Progenitor cell of endocrine pancreas (in vitro differentiated cells): ENCODE data around the gene RCAN3. TPM values are rescaled to one million over a fixed set of nuclear protein-coding genes. Genes with fewer than 3 reads are reported as not detected.
"Not testable (repeated sequence)": the region's sequence is repeated elsewhere in the genome, so short reads cannot be mapped to it uniquely, and the experiment has no call there.

Source experiments
- DNase-seq: peaks from one replicate; pipeline ENCODE4 v3.0.0; 2021; ENCODE audit warnings: low spot score; ENCODE audit not compliant: unreplicated experiment
- H3K27ac Mint-ChIP-seq: 2 replicates; pipeline ENCODE4 v1.8.0; 2021; ENCODE audit warnings: mild to moderate bottlenecking, moderate library complexity, mixed read lengths
- H3K27me3 Mint-ChIP-seq: 2 replicates; pipeline ENCODE4 v1.8.0; 2021; ENCODE audit warnings: mixed read lengths
- H3K36me3 Mint-ChIP-seq: 2 replicates; pipeline ENCODE4 v1.8.0; 2022; ENCODE audit warnings: mixed read lengths; ENCODE audit not compliant: insufficient read depth
- H3K4me1 Mint-ChIP-seq: 2 replicates; pipeline ENCODE4 v1.8.0; 2021; ENCODE audit warnings: low read depth, mixed read lengths
- H3K4me3 Mint-ChIP-seq: 2 replicates; pipeline ENCODE4 v1.8.0; 2021; ENCODE audit warnings: low read depth, mild to moderate bottlenecking, moderate library complexity, mixed read lengths
- H3K9me3 Mint-ChIP-seq: 2 replicates; pipeline ENCODE4 v1.8.0; 2021; ENCODE audit warnings: low read depth, mixed read lengths
- total RNA-seq: library from RNA; stranded (reverse); gene quantifications from 2 replicates; pipeline ENCODE4 v1.2.1, GENCODE V29; 2021
- TF ChIP-seq, protein P1 (sequence below): fragments of 200-600 bp; sonication (generic); IDR thresholded peaks from one replicate; pipeline ENCODE4 v1.5.0; 2021; ENCODE audit warnings: antibody characterized with exemption, mild to moderate bottlenecking; ENCODE audit not compliant: unreplicated experiment

The RCAN3 gene
- total RNA-seq, 1 donor from 2014 or later: 31.0 TPM

GRCh38 chr1:24490101-24490781 lies 12.4 kb upstream of the RCAN3 start:
- Mint-ChIP-seq H3K27ac (no peak overlapping the region), H3K9me3 (peaks cover 4% of the 10 kb centered on the region), H3K4me1 (peaks cover 1% of the 10 kb centered on the region), H3K27me3 (peaks cover 8% of the 10 kb centered on the region), H3K4me3 (no peak overlapping the region), H3K36me3 (no peaks in the 10 kb centered on the region)
- no peak for DNase-seq
- TF ChIP-seq, protein P1, sequence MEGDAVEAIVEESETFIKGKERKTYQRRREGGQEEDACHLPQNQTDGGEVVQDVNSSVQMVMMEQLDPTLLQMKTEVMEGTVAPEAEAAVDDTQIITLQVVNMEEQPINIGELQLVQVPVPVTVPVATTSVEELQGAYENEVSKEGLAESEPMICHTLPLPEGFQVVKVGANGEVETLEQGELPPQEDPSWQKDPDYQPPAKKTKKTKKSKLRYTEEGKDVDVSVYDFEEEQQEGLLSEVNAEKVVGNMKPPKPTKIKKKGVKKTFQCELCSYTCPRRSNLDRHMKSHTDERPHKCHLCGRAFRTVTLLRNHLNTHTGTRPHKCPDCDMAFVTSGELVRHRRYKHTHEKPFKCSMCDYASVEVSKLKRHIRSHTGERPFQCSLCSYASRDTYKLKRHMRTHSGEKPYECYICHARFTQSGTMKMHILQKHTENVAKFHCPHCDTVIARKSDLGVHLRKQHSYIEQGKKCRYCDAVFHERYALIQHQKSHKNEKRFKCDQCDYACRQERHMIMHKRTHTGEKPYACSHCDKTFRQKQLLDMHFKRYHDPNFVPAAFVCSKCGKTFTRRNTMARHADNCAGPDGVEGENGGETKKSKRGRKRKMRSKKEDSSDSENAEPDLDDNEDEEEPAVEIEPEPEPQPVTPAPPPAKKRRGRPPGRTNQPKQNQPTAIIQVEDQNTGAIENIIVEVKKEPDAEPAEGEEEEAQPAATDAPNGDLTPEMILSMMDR: no peak

- TF ChIP-seq, protein P1: peak; percentile 23
- Mint-ChIP-seq H3K4me1 (peaks cover 1% of the 10 kb centered on the region), H3K27ac (no peak overlapping the region), H3K27me3 (peaks cover 8% of the 10 kb centered on the region), H3K36me3 (no peaks in the 10 kb centered on the region), H3K4me3 (no peak overlapping the region), H3K9me3 (peaks cover 4% of the 10 kb centered on the region)
- no peak for DNase-seq
Observed at GRCh38 chr1:24491577-24492360, 10.9 kb upstream of the RCAN3 start.

- H3K27ac Mint-ChIP-seq, H3K27me3 Mint-ChIP-seq, DNase-seq, H3K4me1 Mint-ChIP-seq, H3K36me3 Mint-ChIP-seq, H3K9me3 Mint-ChIP-seq, H3K4me3 Mint-ChIP-seq: not testable (repeated sequence)
Observed at GRCh38 chr1:24492935-24493334, 9.7 kb upstream of the RCAN3 start.

- Mint-ChIP-seq H3K36me3 (no peaks in the 10 kb centered on the region), H3K4me3 (no peak overlapping the region), H3K9me3 (peaks cover 4% of the 10 kb centered on the region), H3K27me3 (peaks cover 8% of the 10 kb centered on the region), H3K27ac (no peak overlapping the region), H3K4me1 (peaks cover 1% of the 10 kb centered on the region)
- TF ChIP-seq, protein P1: no peak
- DNase-seq: no peak
Observed at GRCh38 chr1:24493785-24494184, 8.9 kb upstream of the RCAN3 start.

DNA sequence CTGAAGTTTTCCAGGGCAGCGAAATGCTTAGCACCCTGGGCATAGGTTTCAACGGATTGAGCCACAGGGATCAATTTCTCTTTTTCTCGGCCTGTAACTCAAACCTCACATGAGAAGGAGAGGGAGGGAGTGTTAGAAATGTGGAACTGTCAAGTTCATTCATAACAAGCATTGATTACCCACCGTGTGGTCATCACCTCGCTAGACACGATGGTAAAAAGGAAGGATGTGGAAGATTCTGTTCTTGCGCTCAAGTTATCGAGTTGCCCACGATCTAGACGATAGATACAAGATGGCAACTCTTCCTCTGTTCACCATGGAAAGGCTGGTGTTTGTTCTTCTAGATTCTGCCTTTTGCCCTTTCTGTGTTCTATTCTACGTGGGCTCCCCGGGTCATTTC lies 4.0 kb upstream of the RCAN3 start:
- TF ChIP-seq, protein P1: no peak
- Mint-ChIP-seq H3K27me3 (no peaks in the 10 kb centered on the region), H3K36me3 (no peaks in the 10 kb centered on the region), H3K9me3 (no peaks in the 10 kb centered on the region), H3K4me1 (peaks cover 9% of the 10 kb centered on the region), H3K27ac (no peak overlapping the region), H3K4me3 (no peak overlapping the region)
- DNase-seq: no peak
